D721Med (cell line): ENCODE results near the gene BPHL.

ENCODE experiments used
- DNase-seq: peaks from one replicate; pipeline ENCODE4 v3.0.0; 2011; ENCODE audit warnings: low spot score; ENCODE audit not compliant: insufficient read length
- FAIRE-seq: peaks from 2 replicates; lab custom pipeline; 2011; peaks lifted over from hg19 to GRCh38; lab: Jason Lieb, UNC
- TF ChIP-seq, protein P1 (sequence below): IDR thresholded peaks from 2 replicates; pipeline ENCODE4 v1.5.1; 2012; ENCODE audit warnings: mild to moderate bottlenecking, control low read depth; ENCODE audit not compliant: insufficient read depth; ENCODE audit errors: missing control alignments

The BPHL gene

DNA sequence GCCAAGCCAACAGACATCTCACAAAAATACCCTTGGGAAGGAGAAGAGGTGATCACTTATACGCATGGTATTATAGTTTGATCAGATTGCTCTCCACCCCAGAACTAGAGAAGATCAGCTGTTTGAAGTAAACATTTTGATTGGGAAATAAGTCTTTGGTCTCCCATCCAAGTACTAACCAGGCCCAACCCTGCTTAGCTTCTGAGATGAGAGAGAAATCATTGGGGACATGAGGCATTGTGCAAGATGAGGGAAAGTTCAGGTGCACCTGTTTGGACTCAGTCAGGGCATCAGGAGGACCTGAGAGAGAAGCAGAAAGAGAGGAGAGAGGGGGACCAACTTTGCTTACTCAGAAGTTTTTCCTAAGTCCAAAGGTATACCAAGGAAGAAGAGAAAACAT, 38.8 kb upstream of the BPHL start:
- FAIRE-seq (no peak), DNase-seq (no peak)
- TF ChIP-seq, protein P1, sequence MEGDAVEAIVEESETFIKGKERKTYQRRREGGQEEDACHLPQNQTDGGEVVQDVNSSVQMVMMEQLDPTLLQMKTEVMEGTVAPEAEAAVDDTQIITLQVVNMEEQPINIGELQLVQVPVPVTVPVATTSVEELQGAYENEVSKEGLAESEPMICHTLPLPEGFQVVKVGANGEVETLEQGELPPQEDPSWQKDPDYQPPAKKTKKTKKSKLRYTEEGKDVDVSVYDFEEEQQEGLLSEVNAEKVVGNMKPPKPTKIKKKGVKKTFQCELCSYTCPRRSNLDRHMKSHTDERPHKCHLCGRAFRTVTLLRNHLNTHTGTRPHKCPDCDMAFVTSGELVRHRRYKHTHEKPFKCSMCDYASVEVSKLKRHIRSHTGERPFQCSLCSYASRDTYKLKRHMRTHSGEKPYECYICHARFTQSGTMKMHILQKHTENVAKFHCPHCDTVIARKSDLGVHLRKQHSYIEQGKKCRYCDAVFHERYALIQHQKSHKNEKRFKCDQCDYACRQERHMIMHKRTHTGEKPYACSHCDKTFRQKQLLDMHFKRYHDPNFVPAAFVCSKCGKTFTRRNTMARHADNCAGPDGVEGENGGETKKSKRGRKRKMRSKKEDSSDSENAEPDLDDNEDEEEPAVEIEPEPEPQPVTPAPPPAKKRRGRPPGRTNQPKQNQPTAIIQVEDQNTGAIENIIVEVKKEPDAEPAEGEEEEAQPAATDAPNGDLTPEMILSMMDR: no peak

- TF ChIP-seq, protein P1: no peak
- FAIRE-seq: no peak
Observed at GRCh38 chr6:3081960-3082359, 36.6 kb upstream of the BPHL start.

DNA sequence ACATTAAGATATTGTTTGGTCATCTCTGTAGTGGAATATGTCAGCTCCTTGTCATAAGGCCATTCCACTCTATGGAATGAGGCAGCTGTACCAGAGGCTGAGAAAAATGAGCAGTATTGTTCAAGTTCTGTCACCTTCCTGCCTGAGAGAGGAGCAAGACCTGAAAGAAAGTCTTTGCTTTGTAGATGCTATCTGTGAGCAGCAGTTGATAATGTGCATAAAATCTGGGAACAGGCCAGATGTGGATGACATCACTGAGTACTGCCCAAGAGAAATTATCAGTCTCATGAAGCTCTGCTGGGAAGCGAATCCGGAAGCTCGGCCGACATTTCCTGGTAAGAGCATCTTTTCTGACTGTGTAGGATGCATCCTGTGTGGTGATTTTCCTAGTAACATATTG, 33.4 kb upstream of the BPHL start:
- no peak for DNase-seq
- TF ChIP-seq, protein P1: no peak
- FAIRE-seq: no peak

More at GRCh38 chr6:3081960-3082359, 36.6 kb upstream of the BPHL start:
- no peak for DNase-seq

DNA sequence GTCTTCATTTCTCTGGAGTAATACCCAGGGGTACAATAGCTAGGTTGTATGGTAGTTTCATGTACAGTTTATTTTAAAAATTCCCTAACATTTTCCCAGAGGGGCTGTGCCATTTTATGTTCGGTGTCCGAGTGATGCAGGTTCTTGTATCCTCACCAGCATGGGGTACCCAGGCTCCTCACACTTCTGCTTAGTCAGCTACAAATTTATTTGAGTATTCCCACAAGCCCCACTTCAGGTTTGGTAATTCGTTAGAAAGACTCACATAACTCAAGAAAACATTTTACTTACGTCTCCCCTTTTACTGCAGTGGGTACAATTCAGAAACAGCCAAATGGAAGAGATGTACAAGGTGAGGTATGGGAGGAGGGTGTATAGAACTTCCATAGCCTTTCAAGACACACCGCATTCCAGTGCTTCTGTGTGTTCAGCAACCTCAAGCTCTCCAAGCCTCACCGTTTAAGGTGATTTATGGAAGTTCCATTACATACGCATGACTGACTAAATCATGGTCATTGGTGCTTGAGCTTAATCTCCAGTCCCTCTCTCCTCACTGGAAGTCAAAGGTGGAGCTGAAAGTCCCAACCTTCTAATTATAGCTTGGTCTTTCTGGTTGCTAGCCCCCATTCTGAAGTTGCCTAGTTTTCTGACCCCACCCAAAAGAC, 32.1 kb upstream of the BPHL start:
- TF ChIP-seq, protein P1: no peak
- no peak for DNase-seq
- FAIRE-seq: no peak

GRCh38 chr6:3088446-3088845, 30.1 kb upstream of the BPHL start:
- FAIRE-seq: no peak
- TF ChIP-seq, protein P1: no peak
- no peak for DNase-seq

DNA sequence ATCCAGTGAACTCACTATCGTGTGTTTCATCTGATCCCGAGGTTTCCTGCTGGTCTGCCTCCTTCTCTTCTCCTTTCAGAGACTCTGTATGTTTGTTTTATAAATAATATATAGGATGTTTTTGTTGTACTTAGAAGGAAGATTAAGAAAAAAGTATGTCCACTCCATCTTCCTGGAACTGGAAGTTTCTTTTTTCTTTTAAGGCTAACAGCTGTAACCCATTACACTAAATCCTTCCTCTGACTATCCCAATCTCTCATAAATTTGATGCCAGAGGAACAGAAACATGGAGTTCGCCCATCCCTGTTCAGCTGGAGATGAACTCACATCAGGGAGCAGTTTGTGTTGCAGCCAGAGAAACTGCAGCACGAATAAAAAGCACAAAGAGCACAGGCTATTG, 29.5 kb upstream of the BPHL start:
- no peak for FAIRE-seq
- DNase-seq: no peak
- TF ChIP-seq, protein P1: no peak

- TF ChIP-seq, protein P1: no peak
- DNase-seq (peak; percentile 52), FAIRE-seq (no peak)
Observed at GRCh38 chr6:3090013-3090412, 28.5 kb upstream of the BPHL start.
